ENCODE data around the gene URI1.

The URI1 gene

DNA sequence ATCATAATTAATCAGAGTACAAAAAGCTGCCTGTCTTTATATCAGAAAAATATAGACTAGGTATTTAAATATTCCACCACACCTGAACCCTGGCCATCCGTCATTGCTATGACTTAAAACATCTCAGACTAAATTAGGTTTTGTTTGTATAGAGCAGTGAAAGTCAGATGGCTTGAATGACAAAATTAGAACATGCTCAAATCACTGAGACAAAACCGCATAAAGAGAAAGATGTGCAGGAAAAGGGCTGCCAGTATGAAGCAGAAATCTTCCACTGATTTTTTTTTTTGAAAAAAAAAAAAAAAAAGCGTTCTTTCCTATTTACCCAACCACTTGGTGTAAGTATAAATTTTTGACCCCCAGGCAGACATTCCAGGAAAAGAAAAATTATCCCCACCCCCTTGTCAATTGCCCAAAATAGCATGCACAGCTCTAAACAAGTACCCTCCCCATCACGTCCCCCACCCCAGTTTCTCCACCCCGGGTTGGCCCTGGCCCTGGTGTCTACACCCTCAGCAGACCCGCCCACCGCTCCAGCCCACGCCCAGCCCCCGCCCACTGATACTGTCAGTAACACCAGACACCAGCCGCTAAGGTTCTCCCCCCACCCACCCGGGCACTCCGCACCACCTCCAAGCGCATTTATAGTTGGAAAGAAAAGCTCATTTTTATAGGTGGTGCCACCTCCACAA, 118.6 kb downstream of the URI1 start:
- DNase-seq: no peak

DNA sequence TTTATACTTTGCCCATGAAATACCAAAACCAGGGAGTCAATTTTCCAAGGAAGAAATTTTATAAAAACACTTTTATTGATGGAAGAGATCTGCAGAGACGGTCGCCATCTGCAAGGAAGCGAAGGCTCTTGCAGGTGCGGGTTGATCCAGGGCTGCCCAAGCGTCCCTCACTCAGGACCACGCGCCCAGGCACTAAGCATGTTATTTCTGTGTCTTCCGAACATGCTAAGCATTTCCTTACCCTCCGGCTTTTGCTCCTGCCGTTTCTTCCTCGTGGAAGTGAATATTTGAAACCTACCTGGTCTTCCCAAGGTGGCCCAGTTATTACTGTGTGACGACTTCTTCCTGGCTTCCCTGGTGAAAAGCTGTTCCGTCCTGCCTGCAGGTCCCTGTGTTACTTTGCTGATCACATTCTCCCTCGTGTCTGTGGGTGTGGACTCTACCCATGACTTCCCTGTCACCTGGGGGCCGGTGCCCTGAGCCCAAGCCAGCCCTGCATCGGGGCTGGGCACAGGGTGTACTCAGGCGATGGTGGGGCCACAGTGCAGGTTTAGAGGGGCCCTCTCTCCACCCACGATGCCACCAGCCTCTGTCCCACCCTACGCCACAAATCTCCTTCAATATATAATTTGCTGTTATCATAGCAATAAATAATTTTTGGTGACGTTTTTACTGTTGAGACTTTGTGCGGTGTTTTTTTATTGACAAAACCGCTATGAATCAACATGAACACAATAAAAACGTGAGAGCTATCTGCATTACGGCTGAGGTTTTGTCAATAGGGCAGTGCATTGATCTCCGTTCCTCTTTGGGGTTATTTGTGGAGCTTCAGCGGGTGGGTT, 119.4 kb downstream of the URI1 start:
- no peak for DNase-seq

DNA sequence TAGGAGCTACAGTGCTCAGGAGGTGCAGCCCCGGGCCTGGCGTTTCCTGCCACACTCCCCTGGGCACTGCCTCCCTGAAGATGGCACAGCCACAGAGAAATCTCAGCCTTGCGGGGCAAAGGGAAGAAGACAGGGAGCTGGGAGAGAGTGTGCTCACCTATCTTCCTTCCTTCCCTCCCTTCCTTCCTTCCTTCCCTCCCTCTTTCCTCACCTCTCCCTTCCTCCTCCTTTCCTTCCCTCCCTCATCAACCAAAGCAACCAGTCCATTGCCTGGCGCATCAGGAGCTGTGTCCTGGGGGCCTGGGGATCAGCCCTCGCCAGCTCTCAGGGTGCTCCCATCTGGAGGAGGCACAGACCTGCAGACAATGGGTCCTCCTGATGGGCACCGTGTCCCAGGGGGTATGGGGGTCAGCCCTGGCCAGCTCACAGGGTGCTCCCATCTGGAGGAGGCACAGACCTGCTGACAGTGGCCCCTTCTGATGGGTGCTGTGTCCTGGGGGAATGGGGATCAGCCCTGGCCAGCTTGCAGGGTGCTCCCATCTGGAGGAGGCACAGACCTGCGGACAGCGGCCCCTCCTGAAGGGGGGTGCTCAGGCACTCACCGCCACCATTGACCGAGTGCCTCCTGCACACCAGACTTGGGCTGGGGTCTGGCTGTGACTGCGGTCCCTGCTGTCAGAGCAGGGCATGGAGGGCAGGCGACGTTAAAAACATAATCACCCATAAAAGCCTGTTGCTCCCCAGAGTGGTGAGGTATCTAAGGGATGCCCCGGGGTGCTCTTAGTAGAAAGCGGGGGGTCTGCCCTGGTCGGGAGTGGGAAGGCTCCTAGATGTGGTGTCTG, 120.2 kb downstream of the URI1 start:
- DNase-seq: no peak

DNA sequence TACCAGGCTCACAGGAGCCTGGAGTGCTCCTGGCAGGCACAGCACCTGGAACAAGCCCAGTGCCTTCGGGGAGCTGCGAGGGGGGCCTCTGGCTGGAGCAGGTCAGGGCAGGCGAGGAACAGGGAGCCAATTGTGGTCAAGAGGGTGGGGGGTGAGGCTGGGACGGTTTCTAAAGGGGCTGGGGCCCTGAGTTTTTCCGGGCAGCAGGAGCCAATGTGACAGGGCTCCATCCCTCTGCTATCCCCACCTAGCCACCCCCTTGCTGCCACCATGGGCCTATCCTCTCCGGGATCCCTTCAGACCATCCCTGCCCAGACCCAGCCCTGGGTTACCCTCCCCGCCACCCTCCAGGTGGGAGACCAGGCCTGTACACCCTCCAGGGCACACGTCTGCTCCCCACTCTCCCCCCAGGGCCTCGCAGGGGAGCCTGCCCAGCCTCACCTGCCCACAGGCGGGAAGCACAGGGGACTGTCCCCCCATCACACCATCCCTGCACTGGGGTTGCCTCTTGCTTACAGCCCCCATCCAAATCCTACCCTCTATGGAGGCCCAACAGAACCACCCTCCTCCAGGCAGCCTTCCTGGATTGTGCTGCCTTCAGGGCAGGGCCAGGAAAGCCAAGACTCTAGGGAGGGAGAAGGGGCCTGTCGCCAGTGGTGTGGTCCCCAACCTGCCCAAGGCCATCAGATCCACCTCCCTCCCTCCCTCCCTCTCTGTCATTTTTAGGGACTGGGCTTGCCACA, 121.0 kb downstream of the URI1 start:
- no peak for DNase-seq

DNA sequence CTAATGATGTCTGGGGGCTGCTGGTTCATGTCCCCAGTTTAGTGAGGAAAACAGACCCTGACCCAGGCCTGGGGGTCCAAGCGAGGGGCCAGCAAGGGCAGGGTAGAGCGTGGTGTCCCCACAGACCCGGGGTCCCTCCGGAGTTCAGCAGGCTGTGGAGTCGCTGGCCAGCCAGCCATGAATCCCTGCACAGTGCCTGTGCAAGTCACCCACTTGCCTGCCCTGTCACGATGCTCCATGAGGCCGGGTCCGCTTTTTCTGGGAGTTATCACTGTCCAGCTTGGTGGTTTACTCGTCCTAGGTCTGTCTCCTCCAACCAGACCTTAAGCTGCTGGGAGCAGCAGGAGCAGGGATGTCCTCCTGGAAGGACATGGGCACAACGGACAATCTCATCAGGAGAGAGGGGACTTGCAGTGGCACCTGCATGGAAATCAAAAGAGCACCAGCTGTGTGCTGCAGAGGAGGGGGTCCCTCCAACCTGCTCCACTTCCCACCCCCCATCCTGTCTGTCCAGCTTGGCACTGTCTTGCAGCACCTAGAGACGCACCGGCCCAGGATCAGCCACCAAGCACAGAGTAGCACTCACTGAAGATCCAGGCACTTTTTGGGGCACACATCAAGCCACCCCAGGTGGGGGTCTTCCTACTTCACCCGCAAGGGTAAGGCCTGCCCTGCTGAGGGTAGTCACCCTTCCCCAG, 121.8 kb downstream of the URI1 start:
- DNase-seq: no peak

DNA sequence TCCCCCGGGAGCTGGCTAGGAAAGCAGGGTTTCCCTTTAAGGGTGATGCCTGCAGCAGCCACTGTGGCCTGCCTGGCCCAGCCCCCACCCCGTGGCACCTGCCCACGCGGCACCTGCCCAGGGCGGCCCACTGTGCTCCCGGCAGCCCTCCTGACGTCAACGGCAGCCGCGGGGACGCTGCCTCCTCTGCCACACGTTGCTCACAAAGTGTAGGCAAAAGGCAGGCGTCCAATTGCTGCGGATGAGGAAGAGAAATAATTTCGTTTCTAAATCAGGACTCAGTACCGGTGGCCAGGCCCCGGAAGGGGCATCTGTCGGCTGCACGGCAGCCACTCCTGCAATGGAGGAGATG, 122.3 kb downstream of the URI1 start:
- DNase-seq: no peak

DNA sequence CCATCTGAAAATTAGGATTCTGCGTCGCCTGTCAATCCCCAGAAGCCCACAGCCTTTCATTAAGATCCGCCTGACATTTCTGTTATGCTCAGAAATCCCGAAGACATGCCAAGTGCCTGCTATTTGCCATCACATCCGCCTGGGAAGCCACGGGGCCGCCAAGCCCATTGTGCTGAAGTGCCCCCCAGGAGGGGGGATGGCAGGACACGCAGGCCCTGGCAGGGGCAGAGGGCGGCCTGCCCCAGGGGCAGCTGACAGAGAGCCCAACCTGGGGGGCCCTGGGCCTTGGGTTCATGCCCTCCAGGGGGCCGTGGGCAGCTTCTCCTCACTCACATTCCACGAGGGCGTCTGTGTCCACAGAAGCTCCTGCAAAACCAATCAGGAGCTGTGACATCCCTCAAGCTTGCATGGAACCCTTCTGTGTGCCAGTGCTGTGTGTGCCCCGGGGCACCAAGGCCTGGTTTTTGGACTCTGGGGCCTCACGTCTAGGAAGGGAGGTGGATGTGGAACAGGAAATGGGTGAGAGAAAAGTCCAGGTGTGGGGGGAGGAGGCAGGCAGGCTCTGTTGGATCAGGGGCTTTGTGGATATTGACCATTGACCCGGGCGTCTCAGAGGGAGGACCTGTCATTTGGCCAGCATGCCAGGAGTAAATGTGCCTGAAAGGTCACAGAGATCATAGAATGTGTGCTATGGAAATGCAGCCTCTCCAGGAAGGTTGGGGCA, 122.9 kb downstream of the URI1 start:
- DNase-seq: no peak

DNA sequence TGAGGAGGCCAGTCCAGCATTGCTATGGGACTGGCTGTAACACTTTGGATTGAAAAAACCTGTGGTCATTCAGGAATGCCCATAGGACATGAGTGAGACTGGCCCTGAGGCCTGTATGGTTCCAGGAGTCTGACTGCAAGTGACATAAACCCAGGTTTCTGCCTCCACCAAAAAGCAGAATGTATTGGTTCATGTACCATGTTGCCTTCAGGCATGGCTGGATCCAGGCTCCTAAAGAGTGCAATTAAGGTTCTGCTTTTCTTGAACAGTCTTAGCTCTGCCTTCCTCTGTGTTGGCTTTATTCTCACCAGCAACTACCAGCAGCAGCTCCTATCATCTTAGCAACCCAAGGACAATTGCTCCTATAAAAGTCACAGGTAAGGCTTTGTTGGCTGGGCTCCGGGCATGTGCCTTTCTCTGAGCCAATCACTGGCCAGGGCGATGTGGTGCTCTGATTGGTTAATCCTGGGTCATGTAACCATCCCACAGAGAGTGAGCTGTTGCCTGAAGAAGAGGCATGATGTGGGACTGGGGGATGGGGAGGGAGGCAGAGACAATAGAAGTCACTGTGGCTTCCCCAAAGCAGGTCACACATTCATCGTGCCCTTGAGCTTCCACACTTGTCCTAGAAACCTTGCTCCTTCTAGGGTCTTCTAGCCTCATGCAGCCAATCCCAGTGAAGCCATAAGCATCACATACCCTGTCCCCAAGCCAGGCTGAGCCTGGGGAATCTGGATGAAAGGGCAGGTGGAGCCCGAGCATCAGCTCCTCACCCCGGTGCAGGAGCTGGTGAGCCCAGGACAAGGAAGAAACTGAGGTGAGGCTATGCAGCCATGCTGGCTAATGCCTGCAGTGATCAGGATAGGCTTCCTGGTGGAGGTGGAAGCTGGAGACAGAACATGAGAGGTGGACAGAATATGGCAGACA, 123.9 kb downstream of the URI1 start:
- no peak for DNase-seq
